ENCODE data around the gene ORC3. TPM values are rescaled to one million over a fixed set of nuclear protein-coding genes. Genes with fewer than 3 reads are reported as not detected.

Gene ORC3
- total RNA-seq, 1 experiment from 2014 or later: 33.8 TPM

- DNase-seq: no peak
- no peak overlapping the region for H3K27ac Mint-ChIP-seq (ENCODE audit: unreplicated experiment)
- no peak overlapping the region for H3K4me3 Mint-ChIP-seq (ENCODE audit: unreplicated experiment)
- ChIA-PET CTCF (no interaction called here), POLR2A (no interaction called here)
- H3K36me3 ChIP-seq (ENCODE audit: control insufficient read depth, insufficient read depth, low read length): no peaks in the 10 kb centered on the region
- TF ChIP-seq CTCF (IDR thresholded peaks at IDR 0.05; ENCODE audit: insufficient read depth in 1 of 2, low read depth in 1 of 2, low read length in 1 of 2, severe bottlenecking in 1 of 2, unreplicated experiment in 1 of 2): no peak
- H3K4me3 ChIP-seq (ENCODE audit: low read depth, low read length): no peak overlapping the region
- intact Hi-C loops (cut with micrococcal nuclease; ENCODE audit: unreplicated experiment): loop anchor here (2.0 kb wide), 1 partner anchor 15 kb away; the partner anchor contains the start of gene ORC3
- H3K4me1 Mint-ChIP-seq (ENCODE audit: low read depth, unreplicated experiment): peaks cover 29% of the 10 kb centered on the region
- no peaks in the 10 kb centered on the region for H3K27me3 ChIP-seq (replicated peaks; ENCODE audit: control insufficient read depth, insufficient read depth, low read length)
- no peaks in the 10 kb centered on the region for H3K9me3 Mint-ChIP-seq (ENCODE audit: unreplicated experiment)
- no TSS peak for BruUV-seq (replicated peaks)
- H3K9me3 ChIP-seq: no peaks in the 10 kb centered on the region
- H3K27me3 Mint-ChIP-seq (ENCODE audit: insufficient read depth, unreplicated experiment): no peaks in the 10 kb centered on the region
- H3K36me3 Mint-ChIP-seq (ENCODE audit: insufficient read depth, unreplicated experiment): peaks cover 37% of the 10 kb centered on the region
- peaks cover 20% of the 10 kb centered on the region for H3K4me1 ChIP-seq
Measured at GRCh38 chr6:87575423-87575822, 14.5 kb upstream of the ORC3 start.

GRCh38 chr6:87583822-87584221 lies 6.1 kb upstream of the ORC3 start:
- H3K4me1 Mint-ChIP-seq (ENCODE audit: low read depth, unreplicated experiment): peaks cover 6% of the 10 kb centered on the region
- H3K36me3 Mint-ChIP-seq (ENCODE audit: insufficient read depth, unreplicated experiment): peaks cover 27% of the 10 kb centered on the region
- Histone ChIP-seq H3K27me3 (replicated peaks; ENCODE audit: control insufficient read depth, insufficient read depth, low read length) (no peaks in the 10 kb centered on the region), H3K4me1 (peaks cover 18% of the 10 kb centered on the region), H3K4me3 (ENCODE audit: low read depth, low read length) (no peak overlapping the region), H3K36me3 (ENCODE audit: control insufficient read depth, insufficient read depth, low read length) (no peaks in the 10 kb centered on the region), H3K9me3 (no peaks in the 10 kb centered on the region)
- H3K27me3 Mint-ChIP-seq (ENCODE audit: insufficient read depth, unreplicated experiment): no peaks in the 10 kb centered on the region
- TF ChIP-seq CTCF (IDR thresholded peaks at IDR 0.05; ENCODE audit: insufficient read depth in 1 of 2, low read depth in 1 of 2, low read length in 1 of 2, severe bottlenecking in 1 of 2, unreplicated experiment in 1 of 2): no peak
- CTCF ChIA-PET: no interaction called here
- no peaks in the 10 kb centered on the region for H3K9me3 Mint-ChIP-seq (ENCODE audit: unreplicated experiment)
- no peak for DNase-seq
- no peak overlapping the region for H3K27ac Mint-ChIP-seq (ENCODE audit: unreplicated experiment)
- intact Hi-C loops (cut with micrococcal nuclease; ENCODE audit: unreplicated experiment): no loop called here
- H3K4me3 Mint-ChIP-seq (ENCODE audit: unreplicated experiment): no peak overlapping the region
- POLR2A ChIA-PET: interaction anchor here (0.6 kb wide), 1 partner anchor 521 kb away, joined by 5 read pairs; no protein-coding TSS in a partner anchor
- BruUV-seq (replicated peaks): no TSS peak

GRCh38 chr6:87586371-87587077 lies 3.4 kb upstream of the ORC3 start:
- peaks cover 24% of the 10 kb centered on the region for H3K4me1 ChIP-seq
- BruUV-seq (replicated peaks): no TSS peak
- peaks cover 15% of the 10 kb centered on the region for H3K4me1 Mint-ChIP-seq (ENCODE audit: low read depth, unreplicated experiment)
- H3K36me3 ChIP-seq (ENCODE audit: control insufficient read depth, insufficient read depth, low read length): no peaks in the 10 kb centered on the region
- no peak for DNase-seq
- H3K4me3 ChIP-seq (ENCODE audit: low read depth, low read length): no peak overlapping the region
- no peak for TF ChIP-seq CTCF (IDR thresholded peaks at IDR 0.05; ENCODE audit: insufficient read depth in 1 of 2, low read depth in 1 of 2, low read length in 1 of 2, severe bottlenecking in 1 of 2, unreplicated experiment in 1 of 2)
- POLR2A ChIA-PET: no interaction called here
- H3K27me3 Mint-ChIP-seq (ENCODE audit: insufficient read depth, unreplicated experiment): no peaks in the 10 kb centered on the region
- H3K27ac Mint-ChIP-seq (ENCODE audit: unreplicated experiment): no peak overlapping the region
- H3K36me3 Mint-ChIP-seq (ENCODE audit: insufficient read depth, unreplicated experiment): peaks cover 11% of the 10 kb centered on the region
- H3K27me3 ChIP-seq (replicated peaks; ENCODE audit: control insufficient read depth, insufficient read depth, low read length): no peaks in the 10 kb centered on the region
- H3K9me3 ChIP-seq: no peaks in the 10 kb centered on the region
- no peaks in the 10 kb centered on the region for H3K9me3 Mint-ChIP-seq (ENCODE audit: unreplicated experiment)
- intact Hi-C loops (cut with micrococcal nuclease; ENCODE audit: unreplicated experiment): no loop called here
- CTCF ChIA-PET: no interaction called here
- no peak overlapping the region for H3K4me3 Mint-ChIP-seq (ENCODE audit: unreplicated experiment)

All from Caco-2 (cell line).